HL-60 (cell line): ENCODE data around the gene PALLD.

Experiments used
- DNase-seq, 2 experiments: peaks; one replicate each; pipeline ENCODE4 v3.0.0-alpha.2; 2010 to 2020; ENCODE audit warnings: low read depth in 1 of 2, low spot score in 1 of 2
- H3K27ac ChIP-seq: fragments of 250-450 bp; sonication (Bioruptor Pico); replicated peaks from 2 replicates; pipeline ENCODE4 v1.5.1; 2020; ENCODE audit warnings: mild to moderate bottlenecking, moderate library complexity
- H3K27me3 ChIP-seq: fragments of 250-450 bp; sonication (Bioruptor Pico); 2 replicates; pipeline ENCODE4 v1.5.1; 2021; ENCODE audit warnings: mild to moderate bottlenecking, moderate library complexity; ENCODE audit not compliant: insufficient read depth, poor library complexity, severe bottlenecking
- H3K4me3 ChIP-seq: replicated peaks from 2 replicates; pipeline ENCODE4 v1.5.1; 2011; ENCODE audit warnings: mild to moderate bottlenecking, control low read depth, low read length; ENCODE audit not compliant: insufficient read depth
- CTCF ChIP-seq: IDR thresholded peaks from one replicate; pipeline ENCODE4 v1.5.1; 2011; ENCODE audit warnings: low read length, control low read depth, inconsistent platforms; ENCODE audit not compliant: insufficient read depth
- GABPA ChIP-seq: IDR thresholded peaks from 2 replicates; pipeline ENCODE4 v1.6.1; 2012; ENCODE audit warnings: low read depth
- POLR2AphosphoS5 ChIP-seq: IDR thresholded peaks from 2 replicates; pipeline ENCODE4 v1.6.1; 2012; ENCODE audit warnings: low read depth
- REST ChIP-seq: IDR thresholded peaks from 2 replicates; pipeline ENCODE4 v1.6.1; 2012; ENCODE audit warnings: low read depth; ENCODE audit not compliant: insufficient replicate concordance
- SPI1 ChIP-seq: IDR thresholded peaks from 2 replicates; pipeline ENCODE4 v1.6.1; 2012; ENCODE audit warnings: low read depth, mild to moderate bottlenecking, borderline replicate concordance

The PALLD gene

DNA sequence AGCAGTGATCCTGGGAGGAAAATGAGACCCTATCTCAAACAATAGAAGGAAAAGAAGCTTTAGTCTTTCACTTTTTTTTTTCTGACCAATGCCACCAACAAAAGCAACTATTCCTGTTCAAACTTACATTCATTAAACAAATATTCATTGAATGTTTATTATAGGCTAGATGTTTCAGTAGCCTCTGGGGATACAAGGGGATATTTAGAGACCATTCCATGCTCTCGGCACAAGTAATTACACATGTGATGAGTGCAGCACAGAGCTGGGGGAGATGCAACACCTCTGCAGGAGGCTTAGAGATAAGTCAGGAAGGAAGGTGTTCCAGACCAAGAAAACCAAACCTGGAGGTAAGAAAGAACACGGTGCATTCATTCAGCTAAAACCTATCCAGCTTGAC, 68.3 kb downstream of the PALLD start:
- DNase-seq = no peak
- H3K27me3 ChIP-seq = peaks cover 2% of the 10 kb centered on the region
- TF ChIP-seq REST = no peak
- TF ChIP-seq SPI1 = no peak
- TF ChIP-seq POLR2AphosphoS5 = no peak
- no peak for TF ChIP-seq CTCF
- no peak for TF ChIP-seq GABPA

GRCh38 chr4:168566726-168567125, 69.9 kb downstream of the PALLD start:
- DNase-seq = no peak
- no peak overlapping the region for H3K27ac ChIP-seq
- TF ChIP-seq REST = no peak
- no peak for TF ChIP-seq POLR2AphosphoS5
- TF ChIP-seq CTCF = no peak
- TF ChIP-seq SPI1 = no peak
- no peak for TF ChIP-seq GABPA
- peaks cover 4% of the 10 kb centered on the region for H3K27me3 ChIP-seq
- no peak overlapping the region for H3K4me3 ChIP-seq

More for the DNA sequence above, 68.3 kb downstream of the PALLD start:
- Histone ChIP-seq H3K27ac (no peak overlapping the region), H3K4me3 (no peak overlapping the region)

- DNase-seq = no peak
- TF ChIP-seq POLR2AphosphoS5 = no peak
- TF ChIP-seq GABPA = no peak
- TF ChIP-seq REST = no peak
- no peak for TF ChIP-seq CTCF
- no peak for TF ChIP-seq SPI1
- no peak overlapping the region for H3K27ac ChIP-seq
- peaks cover 4% of the 10 kb centered on the region for H3K27me3 ChIP-seq
- no peak overlapping the region for H3K4me3 ChIP-seq
Measured at GRCh38 chr4:168569066-168569930, 72.4 kb downstream of the PALLD start.
